GM12878 (cell line): ENCODE results near the gene FUBP3.

Source experiments
- BMI1 ChIP-seq: fragments of 450-650 bp; IDR thresholded peaks from 2 replicates; pipeline ENCODE4 v1.6.1; 2016; ENCODE audit warnings: mild to moderate bottlenecking, moderate library complexity, borderline replicate concordance
- EZH2 ChIP-seq: IDR thresholded peaks from 2 replicates; pipeline ENCODE4 v1.6.1; 2012; ENCODE audit warnings: low read depth, mild to moderate bottlenecking, control low read depth, inconsistent platforms, low read length, borderline replicate concordance; ENCODE audit not compliant: control insufficient read depth
- NR2C2 ChIP-seq: IDR thresholded peaks from 2 replicates; pipeline ENCODE4 v1.6.1; 2011; ENCODE audit warnings: borderline replicate concordance, low read depth; ENCODE audit not compliant: control insufficient read depth, insufficient read length
- RB1 ChIP-seq: fragments of 450-650 bp; formaldehyde crosslinking; IDR thresholded peaks from 2 replicates; pipeline ENCODE4 v1.6.1; 2017; ENCODE audit warnings: mild to moderate bottlenecking, borderline replicate concordance
- ZSCAN29 ChIP-seq: fragments of 450-650 bp; IDR thresholded peaks from 2 replicates; pipeline ENCODE4 v1.6.1; 2017; ENCODE audit warnings: mild to moderate bottlenecking, moderate library complexity

GRCh38 chr9:130638284-130639123, 59.1 kb downstream of the FUBP3 start:
- TF ChIP-seq EZH2 (no peak), NR2C2 (no peak), ZSCAN29 (no peak), BMI1 (no peak), RB1 (no peak)
